ENCODE measurements around the gene NDUFS3. TPM values are rescaled to one million over a fixed set of nuclear protein-coding genes. Genes with fewer than 3 reads are reported as not detected.

NDUFS3 gene
- total RNA-seq, 1 donor from 2014 or later, result 199 TPM

GRCh38 chr11:47533690-47534151, 45.2 kb upstream of the NDUFS3 start:
- Mint-ChIP-seq H3K27me3 (ENCODE audit: unreplicated experiment) (peaks cover 4% of the 10 kb centered on the region), H3K36me3 (ENCODE audit: low read depth, unreplicated experiment) (peaks cover 7% of the 10 kb centered on the region), H3K4me3 (ENCODE audit: unreplicated experiment) (no peak overlapping the region), H3K27ac (ENCODE audit: unreplicated experiment) (no peak overlapping the region), H3K4me1 (ENCODE audit: unreplicated experiment) (peaks cover 8% of the 10 kb centered on the region), H3K9me3 (ENCODE audit: unreplicated experiment) (no peaks in the 10 kb centered on the region)
- DNase-seq (ENCODE audit: low spot score), result no peak
- no peak for TF ChIP-seq CTCF (IDR thresholded peaks at IDR 0.05; ENCODE audit: unreplicated experiment)

GRCh38 chr11:47534704-47535251, 44.1 kb upstream of the NDUFS3 start:
- TF ChIP-seq CTCF (IDR thresholded peaks at IDR 0.05; ENCODE audit: unreplicated experiment), result no peak
- peak overlapping the region; percentile 72 for H3K27ac Mint-ChIP-seq (ENCODE audit: unreplicated experiment)
- peaks cover 7% of the 10 kb centered on the region for H3K36me3 Mint-ChIP-seq (ENCODE audit: low read depth, unreplicated experiment)
- DNase-seq (ENCODE audit: low spot score), result no peak
- no peaks in the 10 kb centered on the region for H3K9me3 Mint-ChIP-seq (ENCODE audit: unreplicated experiment)
- H3K4me3 Mint-ChIP-seq (ENCODE audit: unreplicated experiment), result no peak overlapping the region
- H3K4me1 Mint-ChIP-seq (ENCODE audit: unreplicated experiment), result peaks cover 17% of the 10 kb centered on the region
- H3K27me3 Mint-ChIP-seq (ENCODE audit: unreplicated experiment), result peaks cover 4% of the 10 kb centered on the region

GRCh38 chr11:47536915-47537314, 42.0 kb upstream of the NDUFS3 start:
- Mint-ChIP-seq H3K4me3 (ENCODE audit: unreplicated experiment) (no peak overlapping the region), H3K27ac (ENCODE audit: unreplicated experiment) (no peak overlapping the region), H3K4me1 (ENCODE audit: unreplicated experiment) (peaks cover 27% of the 10 kb centered on the region), H3K9me3 (ENCODE audit: unreplicated experiment) (no peaks in the 10 kb centered on the region), H3K27me3 (ENCODE audit: unreplicated experiment) (peaks cover 1% of the 10 kb centered on the region), H3K36me3 (ENCODE audit: low read depth, unreplicated experiment) (peaks cover 4% of the 10 kb centered on the region)
- DNase-seq (ENCODE audit: low spot score), result no peak
- no peak for TF ChIP-seq CTCF (IDR thresholded peaks at IDR 0.05; ENCODE audit: unreplicated experiment)

GRCh38 chr11:47538741-47539565, 39.9 kb upstream of the NDUFS3 start:
- DNase-seq (ENCODE audit: low spot score), result no peak
- H3K36me3 Mint-ChIP-seq (ENCODE audit: low read depth, unreplicated experiment), result peaks cover 4% of the 10 kb centered on the region
- peaks cover 30% of the 10 kb centered on the region for H3K4me1 Mint-ChIP-seq (ENCODE audit: unreplicated experiment)
- peaks cover 1% of the 10 kb centered on the region for H3K27me3 Mint-ChIP-seq (ENCODE audit: unreplicated experiment)
- no peaks in the 10 kb centered on the region for H3K9me3 Mint-ChIP-seq (ENCODE audit: unreplicated experiment)
- peak overlapping the region; percentile 76 for H3K4me3 Mint-ChIP-seq (ENCODE audit: unreplicated experiment)
- TF ChIP-seq CTCF (IDR thresholded peaks at IDR 0.05; ENCODE audit: unreplicated experiment), result no peak
- peak overlapping the region; percentile 89 for H3K27ac Mint-ChIP-seq (ENCODE audit: unreplicated experiment)

GRCh38 chr11:47539681-47540039, 39.2 kb upstream of the NDUFS3 start:
- H3K27ac Mint-ChIP-seq (ENCODE audit: unreplicated experiment), result peak overlapping the region; percentile 74
- no peaks in the 10 kb centered on the region for H3K9me3 Mint-ChIP-seq (ENCODE audit: unreplicated experiment)

More at GRCh38 chr11:47539681-47540039, 39.2 kb upstream of the NDUFS3 start:
- Mint-ChIP-seq H3K27me3 (ENCODE audit: unreplicated experiment) (peaks cover 1% of the 10 kb centered on the region), H3K36me3 (ENCODE audit: low read depth, unreplicated experiment) (peaks cover 4% of the 10 kb centered on the region), H3K4me3 (ENCODE audit: unreplicated experiment) (peak overlapping the region; percentile 72), H3K4me1 (ENCODE audit: unreplicated experiment) (peaks cover 34% of the 10 kb centered on the region)
- no peak for DNase-seq (ENCODE audit: low spot score)
- TF ChIP-seq CTCF (IDR thresholded peaks at IDR 0.05; ENCODE audit: unreplicated experiment), result no peak

Data from endothelial cell (in vitro differentiated cells).